Measurements from ENCODE around the gene SYT6. TPM values are rescaled to one million over a fixed set of nuclear protein-coding genes. Genes with fewer than 3 reads are reported as not detected.

The SYT6 gene
- total and polyA plus RNA-seq, 2 of the 13 experiments (the other 11 are each of a cell fraction or from before 2014, with no cell fraction given) = not detected

DNA sequence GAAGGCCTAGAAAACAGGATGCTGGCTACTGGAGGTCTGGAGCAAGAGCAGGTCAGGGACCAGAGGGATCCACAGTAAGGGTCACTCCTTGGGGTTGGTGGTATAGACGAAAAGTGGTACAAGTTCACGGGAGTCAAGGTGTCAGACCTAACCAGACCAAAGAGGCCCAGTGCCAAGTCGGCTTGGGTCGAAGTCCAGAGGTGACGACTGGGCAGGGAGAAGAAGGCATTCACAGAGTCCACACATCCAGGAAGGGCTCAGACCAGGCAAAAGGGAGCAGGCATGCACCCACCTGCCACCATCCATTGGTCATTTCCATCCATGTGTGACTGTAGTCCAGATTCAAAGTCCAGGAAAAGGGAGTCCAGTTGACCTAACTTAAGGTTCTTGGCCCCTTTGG is 27.1 kb upstream of the SYT6 start:
- Histone ChIP-seq H3K27me3 (ENCODE audit: control insufficient read depth in 1 of 2, insufficient read depth in 2 of 2, low read length in 2 of 2) (no peaks in the 10 kb centered on the region; a peak in 1 of 5 replicates), H3K4me2 (ENCODE audit: low read depth, low read length) (no peak overlapping the region; the same call in 1 of the 2 replicates), H3K4me1 (ENCODE audit: insufficient read depth, low read length) (peaks cover 6% of the 10 kb centered on the region; the same call in 1 of the 2 replicates), H3K36me3 (replicated peaks in 1 of 2; ENCODE audit: control insufficient read depth in 1 of 2, insufficient read depth in 2 of 2, low read length in 2 of 2) (no peaks in the 10 kb centered on the region), H4K20me1 (ENCODE audit: insufficient read depth, low read length) (no peaks in the 10 kb centered on the region), H3K79me2 (ENCODE audit: insufficient read depth, low read length) (no peaks in the 10 kb centered on the region), H3K9me3 (ENCODE audit: low read length) (no peaks in the 10 kb centered on the region), H2AFZ (ENCODE audit: low read length) (no peak overlapping the region), H3K27ac (ENCODE audit: extremely low read length, insufficient read depth, low read length) (no peak overlapping the region), H3K4me3 (replicated peaks in 1 of 3; ENCODE audit: insufficient read depth in 1 of 3, low read depth in 2 of 3, low read length in 3 of 3) (no peak overlapping the region), H3K9ac (ENCODE audit: insufficient read depth, low read depth, low read length) (no peak overlapping the region)
- ATAC-seq (no peak; the same call in 2 of the 3 replicates), DNase-seq (ENCODE audit: low spot score) (no peak), FAIRE-seq (no peak)
- CTCF ChIA-PET (ENCODE audit: low intra/inter-chr PET ratio, low total read pairs) = no interaction called here
- POLR2A ChIA-PET = no interaction called here
- in situ Hi-C loops (cut with HindIII; ENCODE audit: extremely low pct_ligation_motif_present, low pct_unique_long_range_greater_than_20kb) (no loop called here), intact Hi-C loops (cut with micrococcal nuclease; ENCODE audit: unreplicated experiment) (no loop called here)
- 16% methylated on average over 5 of the region's 5 CpGs for WGBS (ENCODE audit: low lambda C conversion rate)
- no TSS peak for BruUV-seq (replicated peaks)
- TF ChIP-seq ZNF572 (CRISPR knock-in tag; IDR thresholded peaks at IDR 0.05) (no peak), ZNF460 (CRISPR knock-in tag; IDR thresholded peaks at IDR 0.05; ENCODE audit: borderline replicate concordance) (no peak), TEAD2 (CRISPR knock-in tag; IDR thresholded peaks at IDR 0.05) (no peak), ZNF616 (CRISPR knock-in tag; IDR thresholded peaks at IDR 0.05; ENCODE audit: low read depth) (no peak), MIXL1 (CRISPR knock-in tag; IDR thresholded peaks at IDR 0.05) (no peak)
- TF ChIP-seq, protein P1, sequence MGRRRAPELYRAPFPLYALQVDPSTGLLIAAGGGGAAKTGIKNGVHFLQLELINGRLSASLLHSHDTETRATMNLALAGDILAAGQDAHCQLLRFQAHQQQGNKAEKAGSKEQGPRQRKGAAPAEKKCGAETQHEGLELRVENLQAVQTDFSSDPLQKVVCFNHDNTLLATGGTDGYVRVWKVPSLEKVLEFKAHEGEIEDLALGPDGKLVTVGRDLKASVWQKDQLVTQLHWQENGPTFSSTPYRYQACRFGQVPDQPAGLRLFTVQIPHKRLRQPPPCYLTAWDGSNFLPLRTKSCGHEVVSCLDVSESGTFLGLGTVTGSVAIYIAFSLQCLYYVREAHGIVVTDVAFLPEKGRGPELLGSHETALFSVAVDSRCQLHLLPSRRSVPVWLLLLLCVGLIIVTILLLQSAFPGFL (CRISPR knock-in tag; IDR thresholded peaks at IDR 0.05) = no peak
- TF ChIP-seq, protein P2, sequence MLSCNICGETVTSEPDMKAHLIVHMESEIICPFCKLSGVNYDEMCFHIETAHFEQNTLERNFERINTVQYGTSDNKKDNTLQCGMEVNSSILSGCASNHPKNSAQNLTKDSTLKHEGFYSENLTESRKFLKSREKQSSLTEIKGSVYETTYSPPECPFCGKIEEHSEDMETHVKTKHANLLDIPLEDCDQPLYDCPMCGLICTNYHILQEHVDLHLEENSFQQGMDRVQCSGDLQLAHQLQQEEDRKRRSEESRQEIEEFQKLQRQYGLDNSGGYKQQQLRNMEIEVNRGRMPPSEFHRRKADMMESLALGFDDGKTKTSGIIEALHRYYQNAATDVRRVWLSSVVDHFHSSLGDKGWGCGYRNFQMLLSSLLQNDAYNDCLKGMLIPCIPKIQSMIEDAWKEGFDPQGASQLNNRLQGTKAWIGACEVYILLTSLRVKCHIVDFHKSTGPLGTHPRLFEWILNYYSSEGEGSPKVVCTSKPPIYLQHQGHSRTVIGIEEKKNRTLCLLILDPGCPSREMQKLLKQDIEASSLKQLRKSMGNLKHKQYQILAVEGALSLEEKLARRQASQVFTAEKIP (CRISPR knock-in tag; IDR thresholded peaks at IDR 0.05; ENCODE audit: borderline replicate concordance) = no peak

Data from HepG2 (cell line).